PFSK-1 (cell line): Measurements from ENCODE around the gene TBC1D2.

Experiments used
- POLR2AphosphoS5 ChIP-seq: IDR thresholded peaks from 2 replicates; pipeline ENCODE4 v1.6.1; 2012; ENCODE audit warnings: low read depth, mild to moderate bottlenecking, control low read depth, low read length, moderate library complexity
- SIN3A ChIP-seq: IDR thresholded peaks from 2 replicates; pipeline ENCODE4 v1.6.1; 2012; ENCODE audit warnings: mild to moderate bottlenecking, low read length, moderate library complexity, borderline replicate concordance; ENCODE audit not compliant: insufficient read depth
- TAF1 ChIP-seq: IDR thresholded peaks from 2 replicates; pipeline ENCODE4 v1.6.1; 2012; ENCODE audit warnings: low read length, control low read depth, borderline replicate concordance; ENCODE audit not compliant: insufficient read depth

GRCh38 chr9:98256756-98257155, 1.3 kb upstream of the TBC1D2 start:
- TF ChIP-seq POLR2AphosphoS5 (no peak), TAF1 (no peak), SIN3A (no peak)
